Thoracic aorta (tissue), 2 donors: ENCODE data around the gene OR5B21. TPM values are rescaled to one million over a fixed set of nuclear protein-coding genes. Genes with fewer than 3 reads are reported as not detected.

ENCODE experiments used
- ATAC-seq: fragments of 150-250 bp; one replicate; pipeline ENCODE4 v1.8.0; 2017; ENCODE audit warnings: low read depth; ENCODE audit not compliant: insufficient number of reproducible peaks, low FRiP score
- DNase-seq: peaks from one replicate; pipeline ENCODE4 v3.0.0-alpha.2; 2020; ENCODE audit warnings: low spot score
- H3K27ac ChIP-seq, 2 donors: fragments of 200-600 bp; sonication (generic); 1 replicate in 1 of 2; 2 replicates in 1 of 2; pipeline ENCODE4 v1.5.1; 2016; ENCODE audit warnings: mild to moderate bottlenecking in 2 of 2, moderate library complexity in 2 of 2
- H3K27me3 ChIP-seq: fragments of 200-600 bp; sonication (generic); replicated peaks from 2 replicates; pipeline ENCODE4 v1.6.0; 2016; ENCODE audit warnings: mild to moderate bottlenecking; ENCODE audit not compliant: insufficient read depth
- H3K36me3 ChIP-seq: fragments of 200-600 bp; sonication (generic); one replicate; pipeline ENCODE4 v1.5.1; 2016
- H3K4me1 ChIP-seq, 2 donors: fragments of 200-600 bp; sonication (generic); 1 replicate in 1 of 2; 2 replicates in 1 of 2; pipeline versions ENCODE4 v1.5.1 to v1.6.0; 2016; ENCODE audit warnings: low read depth in 2 of 2, mild to moderate bottlenecking in 1 of 2; ENCODE audit not compliant: control insufficient read depth in 1 of 2
- H3K4me3 ChIP-seq: fragments of 200-600 bp; sonication (generic); 2 replicates; pipeline ENCODE4 v1.5.1; 2016; ENCODE audit warnings: mild to moderate bottlenecking
- H3K9me3 ChIP-seq: fragments of 200-600 bp; sonication (generic); 2 replicates; pipeline ENCODE4 v1.5.1; 2016
- CTCF ChIP-seq: fragments of 200-600 bp; sonication (generic); IDR thresholded peaks from one replicate; pipeline ENCODE4 v1.5.1; 2019; ENCODE audit warnings: antibody characterized with exemption
- total RNA-seq, 2 donors: library from RNA; depleted of rRNA; stranded (reverse); fragments of >200 nt; gene quantifications; one replicate each; pipeline versions ENCODE4 v1.1.0 to v1.2.3, GENCODE V29; 2016

The OR5B21 gene
- total RNA-seq, 2 donors from 2014 or later = not detected

- Histone ChIP-seq H3K9me3 (no peaks in the 10 kb centered on the region), H3K27me3 (no peaks in the 10 kb centered on the region), H3K36me3 (no peaks in the 10 kb centered on the region), H3K27ac (no peak overlapping the region), H3K4me1 (peaks cover 0 to 1% of the 10 kb centered on the region in 2 donors), H3K4me3 (no peak overlapping the region)
- DNase-seq = no peak
- no peak for TF ChIP-seq CTCF
- no peak for ATAC-seq
These were observed 20.7 kb downstream of the OR5B21 start for GRCh38 chr11:58487170-58487569.

GRCh38 chr11:58485961-58486360 is 21.9 kb downstream of the OR5B21 start:
- no peak for ATAC-seq
- no peak overlapping the region for H3K4me3 ChIP-seq
- no peak for TF ChIP-seq CTCF
- H3K27ac ChIP-seq = no peak overlapping the region
- H3K9me3 ChIP-seq = no peaks in the 10 kb centered on the region
- no peak for DNase-seq
- no peaks in the 10 kb centered on the region for H3K27me3 ChIP-seq
- H3K4me1 ChIP-seq = no peaks in the 10 kb centered on the region
- no peaks in the 10 kb centered on the region for H3K36me3 ChIP-seq

GRCh38 chr11:58471892-58472291 is 36.0 kb downstream of the OR5B21 start:
- DNase-seq (no peak), ATAC-seq (no peak)
- Histone ChIP-seq H3K27ac (no peak overlapping the region), H3K4me3 (no peak overlapping the region), H3K9me3 (peaks cover 22% of the 10 kb centered on the region), H3K27me3 (no peaks in the 10 kb centered on the region), H3K36me3 (no peaks in the 10 kb centered on the region), H3K4me1 (no peaks in the 10 kb centered on the region)
- no peak for TF ChIP-seq CTCF

- no peak for TF ChIP-seq CTCF
- DNase-seq = no peak
- Histone ChIP-seq H3K36me3 (no peaks in the 10 kb centered on the region), H3K4me3 (no peak overlapping the region), H3K27ac (no peak overlapping the region), H3K9me3 (peaks cover 9% of the 10 kb centered on the region), H3K27me3 (no peaks in the 10 kb centered on the region), H3K4me1 (no peaks in the 10 kb centered on the region)
- no peak for ATAC-seq
These were observed 41.6 kb downstream of the OR5B21 start for GRCh38 chr11:58466293-58466692.

- no peaks in the 10 kb centered on the region for H3K4me1 ChIP-seq
- ATAC-seq (no peak), DNase-seq (no peak)
- no peaks in the 10 kb centered on the region for H3K36me3 ChIP-seq
- no peak overlapping the region for H3K4me3 ChIP-seq
- TF ChIP-seq CTCF = no peak
- peaks cover 3% of the 10 kb centered on the region for H3K9me3 ChIP-seq
- no peak overlapping the region for H3K27ac ChIP-seq
- H3K27me3 ChIP-seq = no peaks in the 10 kb centered on the region
These were observed 42.2 kb downstream of the OR5B21 start for GRCh38 chr11:58465690-58466089.

Other genes starting within 250 kb of the OR5B21 start
- not detected for gene OR10W1, start 239.8 kb downstream of the OR5B21 start, total RNA-seq
- not detected for gene OR5B17, start 149.0 kb downstream of the OR5B21 start, total RNA-seq
- not detected for gene OR5B3, start 101.2 kb downstream of the OR5B21 start, total RNA-seq
- not detected for gene OR5B2, start 80.0 kb downstream of the OR5B21 start, total RNA-seq
- not detected for gene OR5B12, start 65.9 kb downstream of the OR5B21 start, total RNA-seq
- gene LPXN, start 67.8 kb upstream of the OR5B21 start, total RNA-seq = 10 to 100 TPM; 14.8 to 17.1 TPM
- 10 to 100 TPM; 45.8 to 58.8 TPM for gene ZFP91, start 71.0 kb upstream of the OR5B21 start, total RNA-seq
- gene CNTF, start 114.6 kb upstream of the OR5B21 start, total RNA-seq = 1 to 10 TPM; 4.7 to 5.3 TPM
- not detected for gene GLYAT, start 223.8 kb upstream of the OR5B21 start, total RNA-seq